ENCODE results near the gene NECAB3. TPM values are rescaled to one million over a fixed set of nuclear protein-coding genes. Genes with fewer than 3 reads are reported as not detected.

The NECAB3 gene
- total RNA-seq, 1 donor = 22.0 TPM

DNA sequence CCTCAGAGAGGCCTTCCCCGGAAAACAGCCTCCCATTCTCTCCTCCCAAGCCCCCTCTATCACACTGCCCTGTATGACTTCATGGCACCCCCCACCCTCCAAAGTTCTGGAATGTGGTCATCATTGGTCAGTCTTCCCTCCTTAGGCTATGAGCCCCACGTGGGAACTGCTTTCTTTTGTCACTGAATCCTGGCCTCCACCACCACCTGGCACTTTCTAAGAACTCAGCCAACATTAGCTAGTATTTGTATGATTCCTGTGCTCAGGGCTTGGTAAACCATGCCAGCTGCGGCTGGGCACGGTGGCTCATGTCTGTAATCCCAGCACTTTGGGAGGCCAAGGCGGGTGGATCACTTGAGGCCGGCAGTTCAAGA lies 20.4 kb upstream of the NECAB3 start:
- TF ChIP-seq, protein P1, sequence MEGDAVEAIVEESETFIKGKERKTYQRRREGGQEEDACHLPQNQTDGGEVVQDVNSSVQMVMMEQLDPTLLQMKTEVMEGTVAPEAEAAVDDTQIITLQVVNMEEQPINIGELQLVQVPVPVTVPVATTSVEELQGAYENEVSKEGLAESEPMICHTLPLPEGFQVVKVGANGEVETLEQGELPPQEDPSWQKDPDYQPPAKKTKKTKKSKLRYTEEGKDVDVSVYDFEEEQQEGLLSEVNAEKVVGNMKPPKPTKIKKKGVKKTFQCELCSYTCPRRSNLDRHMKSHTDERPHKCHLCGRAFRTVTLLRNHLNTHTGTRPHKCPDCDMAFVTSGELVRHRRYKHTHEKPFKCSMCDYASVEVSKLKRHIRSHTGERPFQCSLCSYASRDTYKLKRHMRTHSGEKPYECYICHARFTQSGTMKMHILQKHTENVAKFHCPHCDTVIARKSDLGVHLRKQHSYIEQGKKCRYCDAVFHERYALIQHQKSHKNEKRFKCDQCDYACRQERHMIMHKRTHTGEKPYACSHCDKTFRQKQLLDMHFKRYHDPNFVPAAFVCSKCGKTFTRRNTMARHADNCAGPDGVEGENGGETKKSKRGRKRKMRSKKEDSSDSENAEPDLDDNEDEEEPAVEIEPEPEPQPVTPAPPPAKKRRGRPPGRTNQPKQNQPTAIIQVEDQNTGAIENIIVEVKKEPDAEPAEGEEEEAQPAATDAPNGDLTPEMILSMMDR (IDR thresholded peaks at IDR 0.05; ENCODE audit: insufficient read depth, low read depth, low read length) = no peak
- H3K4me3 ChIP-seq (ENCODE audit: low read depth, low read length) = no peak overlapping the region
- DNase-seq (ENCODE audit: low read depth) = no peak

DNA sequence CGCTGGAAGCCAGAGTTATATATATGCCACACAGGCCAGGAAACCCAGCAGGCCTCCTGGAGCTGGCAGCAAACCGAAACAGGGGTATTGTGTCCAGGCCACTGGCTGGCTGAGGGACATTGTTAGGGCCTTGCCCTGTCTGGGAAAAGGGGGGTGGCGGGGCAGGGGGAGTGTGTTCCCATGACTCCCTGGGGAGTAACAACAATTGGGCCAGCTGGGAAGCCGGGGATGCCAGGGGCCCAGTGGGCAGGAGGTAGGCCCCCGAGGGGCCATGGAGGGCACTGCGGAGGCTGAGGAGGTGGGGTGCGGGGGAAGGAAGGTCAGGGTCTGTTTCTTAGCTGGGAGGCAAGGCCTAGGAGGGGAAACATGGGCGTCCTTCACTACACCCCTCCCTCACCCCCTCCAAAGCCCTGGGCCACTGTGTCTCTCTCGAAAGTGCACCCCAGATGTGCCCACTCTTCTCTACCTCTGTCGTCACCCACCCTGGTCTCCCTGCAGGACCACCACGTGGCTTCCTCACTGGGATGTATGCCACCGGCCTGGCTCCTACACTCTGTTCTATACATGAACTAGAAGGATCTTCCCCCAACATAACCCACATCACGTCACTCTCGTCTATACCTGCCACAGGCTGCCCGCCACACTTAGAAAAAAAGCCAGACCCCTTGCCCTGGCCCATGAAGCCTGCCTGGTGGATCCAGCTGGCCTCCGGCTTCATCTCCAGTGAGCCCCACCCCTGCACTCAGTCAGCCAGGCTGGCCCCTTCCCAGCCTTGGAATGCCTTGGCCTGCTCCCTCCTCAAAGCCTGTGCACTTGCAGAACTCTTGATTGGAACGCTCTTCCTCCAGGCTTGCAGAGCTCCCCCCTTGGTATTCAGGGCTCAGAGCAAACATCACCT lies 19.8 kb upstream of the NECAB3 start:
- DNase-seq (ENCODE audit: low read depth) = no peak
- no peak overlapping the region for H3K4me3 ChIP-seq (ENCODE audit: low read depth, low read length)
- TF ChIP-seq, protein P1 (IDR thresholded peaks at IDR 0.05; ENCODE audit: insufficient read depth, low read depth, low read length) = no peak

DNA sequence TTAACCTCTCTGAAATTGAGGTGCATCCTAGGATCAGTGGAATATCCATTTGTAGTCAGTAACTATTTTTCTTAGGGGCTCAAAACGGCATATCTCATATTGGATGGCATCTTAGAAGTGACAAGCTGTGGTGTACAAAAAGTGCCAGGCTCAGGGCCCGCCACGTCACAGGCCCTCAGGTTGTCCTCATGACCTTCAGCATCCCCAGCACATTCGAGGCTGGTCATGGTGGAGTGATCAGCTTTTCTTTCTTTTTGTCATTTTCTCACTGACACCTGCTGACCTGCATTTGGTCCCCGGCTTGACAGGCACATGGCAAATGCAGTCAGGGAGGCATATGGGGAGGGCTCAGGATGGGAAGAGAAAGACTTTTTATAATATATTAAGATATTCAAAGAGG lies 19.1 kb upstream of the NECAB3 start:
- no peak for DNase-seq (ENCODE audit: low read depth)
- no peak overlapping the region for H3K4me3 ChIP-seq (ENCODE audit: low read depth, low read length)
- TF ChIP-seq, protein P1 (IDR thresholded peaks at IDR 0.05; ENCODE audit: insufficient read depth, low read depth, low read length) = no peak

DNA sequence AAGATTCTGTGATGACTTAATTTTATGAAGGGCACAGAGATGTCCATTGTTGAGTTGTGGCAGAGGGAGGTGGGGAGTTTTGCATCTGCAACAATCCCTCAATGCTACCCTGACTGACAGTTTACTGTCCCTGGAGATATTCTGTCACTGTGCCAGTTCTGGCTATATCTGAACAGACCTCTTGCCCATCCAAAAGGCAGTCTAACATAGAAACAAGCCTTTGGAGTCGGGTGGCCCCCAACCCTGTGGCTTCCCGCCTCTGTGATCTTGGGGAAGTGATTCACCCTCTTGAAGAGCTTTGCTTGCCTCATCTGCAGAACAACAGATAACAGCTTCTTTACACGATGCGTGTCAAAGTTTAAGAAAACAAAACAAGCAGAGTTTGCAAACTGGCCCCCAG lies 15.7 kb upstream of the NECAB3 start:
- H3K4me3 ChIP-seq (ENCODE audit: low read depth, low read length) = no peak overlapping the region
- TF ChIP-seq, protein P1 (IDR thresholded peaks at IDR 0.05; ENCODE audit: insufficient read depth, low read depth, low read length) = no peak
- peak; percentile 81 for DNase-seq (ENCODE audit: low read depth)

DNA sequence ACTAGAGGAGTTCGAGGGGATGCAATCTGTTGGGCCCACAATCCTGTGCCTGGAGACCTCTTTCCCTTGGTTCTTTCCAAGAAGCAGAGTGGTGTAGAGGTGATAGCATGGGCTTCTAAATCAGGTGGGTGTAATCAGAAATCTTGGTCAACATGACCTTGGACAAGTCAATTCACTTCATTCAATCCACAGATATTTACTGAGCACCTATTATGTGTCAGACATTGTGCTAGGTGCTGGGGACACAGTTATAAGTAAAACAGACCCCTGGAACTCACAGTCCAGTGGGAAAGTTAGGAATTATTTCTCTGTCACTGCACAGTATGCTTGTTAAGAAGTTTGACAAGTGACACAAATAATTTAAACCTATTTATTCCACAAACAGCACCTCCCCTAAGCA lies 15.3 kb upstream of the NECAB3 start:
- H3K4me3 ChIP-seq (ENCODE audit: low read depth, low read length) = no peak overlapping the region
- TF ChIP-seq, protein P1 (IDR thresholded peaks at IDR 0.05; ENCODE audit: insufficient read depth, low read depth, low read length) = no peak
- DNase-seq (ENCODE audit: low read depth) = no peak

DNA sequence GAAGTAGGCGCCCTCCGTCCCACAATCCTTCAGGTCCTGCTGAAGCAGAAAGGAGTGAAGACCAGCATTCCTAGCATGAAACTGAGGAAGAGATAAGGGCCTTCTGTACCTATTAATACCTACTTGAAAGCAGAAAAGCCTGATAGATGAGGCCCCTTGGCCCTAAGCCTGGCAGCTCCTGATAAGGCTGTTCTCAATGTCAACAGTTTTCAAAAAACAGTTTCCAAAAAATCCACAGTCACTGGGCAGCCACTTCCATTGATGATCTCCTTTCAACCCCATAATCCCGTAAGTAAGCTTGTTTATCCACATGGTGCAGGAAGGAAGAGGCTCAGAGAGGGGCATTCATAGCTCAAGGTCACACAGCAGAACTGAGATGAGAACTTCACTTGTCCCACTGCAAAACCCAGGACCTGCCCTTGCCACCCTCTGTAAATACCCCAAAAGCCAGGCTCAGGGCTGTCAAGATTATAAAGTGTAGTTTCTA lies 14.8 kb upstream of the NECAB3 start:
- no peak for DNase-seq (ENCODE audit: low read depth)
- TF ChIP-seq, protein P1 (IDR thresholded peaks at IDR 0.05; ENCODE audit: insufficient read depth, low read depth, low read length) = no peak
- no peak overlapping the region for H3K4me3 ChIP-seq (ENCODE audit: low read depth, low read length)

Data from fibroblast of villous mesenchyme (primary cell).